ENCODE results near the gene DCTN3. TPM values are rescaled to one million over a fixed set of nuclear protein-coding genes. Genes with fewer than 3 reads are reported as not detected.
A peak's percentile ranks its signal among the peaks of the same experiment; 100 is the strongest.
"Not testable (repeated sequence)": the region's sequence is repeated elsewhere in the genome, so short reads cannot be mapped to it uniquely, and the experiment has no call there.

Gene DCTN3
- total RNA-seq, 1 experiment from 2014 or later, result 159 TPM

GRCh38 chr9:34647084-34647403 is 26.7 kb upstream of the DCTN3 start:
- DNase-seq (ENCODE audit: low read depth), result no peak

- DNase-seq (ENCODE audit: low read depth), result peak; percentile 90
These were observed 26.2 kb upstream of the DCTN3 start, which contains the start of gene GALT for GRCh38 chr9:34646211-34647083. TSS of gene GALT (plus strand) at chr9:34646675. CDS start at chr9:34646705, 30 bp downstream.

- DNase-seq (ENCODE audit: low read depth), result no peak
These were observed 24.5 kb upstream of the DCTN3 start for GRCh38 chr9:34644766-34645314.

GRCh38 chr9:34642679-34643078 is 22.4 kb upstream of the DCTN3 start:
- no peak for DNase-seq (ENCODE audit: low read depth)

- DNase-seq (ENCODE audit: low read depth), result not testable (repeated sequence)
These were observed 19.0 kb upstream of the DCTN3 start for GRCh38 chr9:34639322-34639721.

GRCh38 chr9:34638138-34638445 is 17.8 kb upstream of the DCTN3 start:
- no peak for DNase-seq (ENCODE audit: low read depth)

- DNase-seq (ENCODE audit: low read depth), result peak; percentile 86
These were observed 17.3 kb upstream of the DCTN3 start, which contains the start of gene SIGMAR1 for GRCh38 chr9:34637356-34638137. TSS of gene SIGMAR1 (minus strand) at chr9:34637787. CDS start at chr9:34637697, 90 bp downstream.

- no peak for DNase-seq (ENCODE audit: low read depth)
These were observed 16.6 kb upstream of the DCTN3 start for GRCh38 chr9:34636791-34637355.

- DNase-seq (ENCODE audit: low read depth), result no peak
These were observed 15.3 kb upstream of the DCTN3 start for GRCh38 chr9:34635556-34635955.

GRCh38 chr9:34634551-34635248 is 14.4 kb upstream of the DCTN3 start:
- DNase-seq (ENCODE audit: low read depth), result no peak

- DNase-seq (ENCODE audit: low read depth), result peak; percentile 65
These were observed 13.7 kb upstream of the DCTN3 start for GRCh38 chr9:34633851-34634550.

GRCh38 chr9:34633166-34633565 is 12.9 kb upstream of the DCTN3 start:
- DNase-seq (ENCODE audit: low read depth), result no peak

- DNase-seq (ENCODE audit: low read depth), result no peak
These were observed 10.3 kb upstream of the DCTN3 start for GRCh38 chr9:34630402-34631154.

GRCh38 chr9:34629491-34629808 is 9.2 kb upstream of the DCTN3 start:
- DNase-seq (ENCODE audit: low read depth), result no peak

GRCh38 chr9:34628656-34629490 is 8.6 kb upstream of the DCTN3 start, which contains the start of gene ARID3C:
TSS of gene ARID3C (minus strand) at chr9:34629066. CDS start at chr9:34628014, 1,052 bp downstream.
- DNase-seq (ENCODE audit: low read depth), result peak; percentile 17

- no peak for DNase-seq (ENCODE audit: low read depth)
These were observed 7.7 kb upstream of the DCTN3 start for GRCh38 chr9:34627716-34628655.

- DNase-seq (ENCODE audit: low read depth), result no peak
These were observed 4.8 kb upstream of the DCTN3 start for GRCh38 chr9:34625186-34625486.

- no peak for DNase-seq (ENCODE audit: low read depth)
These were observed 4.3 kb upstream of the DCTN3 start for GRCh38 chr9:34624475-34625185.

Measured in M059J (cell line).